Stimulated activated CD8-positive, alpha-beta memory T cell treated with anti-CD3 and anti-CD28 coated beads, Interleukin-7, amount 100 ng/mL, for 4 hours (primary cell): ENCODE measurements around the gene TTC34.

Experiments used
- DNase-seq, 2 donors: peaks; one replicate each; pipeline ENCODE4 v3.0.0-alpha.2; 2020; ENCODE audit warnings: low read depth in 2 of 2

The TTC34 gene

GRCh38 chr1:2642560-2643413 is 158.7 kb downstream of the TTC34 start:
- peak; percentile 92 to 94 for DNase-seq

- DNase-seq = no peak
Measured at GRCh38 chr1:2642131-2642559, 159.3 kb downstream of the TTC34 start.

GRCh38 chr1:2641381-2642130 is 159.9 kb downstream of the TTC34 start:
- DNase-seq = no peak

- DNase-seq = no peak
Measured at GRCh38 chr1:2640626-2641025, 160.9 kb downstream of the TTC34 start.

GRCh38 chr1:2639607-2640521 is 161.6 kb downstream of the TTC34 start:
- DNase-seq = no peak

GRCh38 chr1:2639203-2639602 is 162.3 kb downstream of the TTC34 start:
- DNase-seq = no peak

- DNase-seq = no peak
Measured at GRCh38 chr1:2638466-2639115, 162.9 kb downstream of the TTC34 start.

GRCh38 chr1:2637442-2638145 is 163.9 kb downstream of the TTC34 start:
- no peak for DNase-seq

GRCh38 chr1:2636733-2637132 is 164.8 kb downstream of the TTC34 start:
- no peak for DNase-seq

- DNase-seq = no peak
Measured at GRCh38 chr1:2635361-2636010, 166.0 kb downstream of the TTC34 start.

- DNase-seq = no peak
Measured at GRCh38 chr1:2633936-2634491, 167.5 kb downstream of the TTC34 start.

GRCh38 chr1:2633366-2633935 is 168.0 kb downstream of the TTC34 start:
- DNase-seq = no peak

- no peak for DNase-seq
Measured at GRCh38 chr1:2632561-2633361, 168.7 kb downstream of the TTC34 start, which contains the start of gene MMEL1. MMEL1 (minus strand) TSS chr1:2633016; CDS start chr1:2629484, 3,532 bp downstream.

- DNase-seq = no peak
Measured at GRCh38 chr1:2632051-2632430, 169.5 kb downstream of the TTC34 start.

- DNase-seq = no peak
Measured at GRCh38 chr1:2631136-2632050, 170.1 kb downstream of the TTC34 start.

GRCh38 chr1:2630498-2631135 is 170.9 kb downstream of the TTC34 start:
- no peak for DNase-seq
